Fibroblast of mammary gland (primary cell): Measurements from ENCODE around the gene UNG.
A peak's percentile ranks its signal among the peaks of the same experiment; 100 is the strongest.

ENCODE experiments used
- DNase-seq: peaks from one replicate; pipeline ENCODE4 v3.0.0-alpha.2; 2010; ENCODE audit warnings: low read depth
- H3K4me3 ChIP-seq: 2 replicates; pipeline ENCODE4 v1.5.1; 2011; ENCODE audit warnings: low read depth, mild to moderate bottlenecking, low read length, moderate library complexity; ENCODE audit not compliant: control insufficient read depth
- TF ChIP-seq, protein P1 (sequence below): conservative IDR thresholded peaks from 2 replicates; pipeline ENCODE4 v1.5.1; 2011; ENCODE audit warnings: low read depth, low read length, inconsistent platforms; ENCODE audit not compliant: control insufficient read depth, insufficient read depth

The UNG gene

DNA sequence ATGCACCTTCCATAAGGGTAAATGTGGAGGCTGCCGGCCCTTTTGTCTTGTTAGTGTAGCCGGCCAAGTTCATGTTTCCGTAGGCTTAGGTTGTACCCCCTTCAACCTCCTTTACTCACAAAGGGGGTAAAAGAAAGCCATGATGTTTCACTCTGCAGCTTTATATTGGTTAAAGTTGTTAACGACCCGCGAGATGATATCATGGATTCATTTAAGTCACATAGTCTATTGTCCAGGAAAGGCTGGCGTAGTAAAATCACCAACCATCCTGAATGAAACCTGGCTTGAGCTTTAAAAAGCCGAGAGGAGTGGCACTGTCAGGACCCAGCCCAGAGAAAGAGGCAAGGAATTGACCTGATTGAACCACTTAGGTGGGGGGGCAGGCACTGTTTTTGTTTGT is 1.3 kb downstream of the UNG start:
- no peak for DNase-seq
- TF ChIP-seq, protein P1, sequence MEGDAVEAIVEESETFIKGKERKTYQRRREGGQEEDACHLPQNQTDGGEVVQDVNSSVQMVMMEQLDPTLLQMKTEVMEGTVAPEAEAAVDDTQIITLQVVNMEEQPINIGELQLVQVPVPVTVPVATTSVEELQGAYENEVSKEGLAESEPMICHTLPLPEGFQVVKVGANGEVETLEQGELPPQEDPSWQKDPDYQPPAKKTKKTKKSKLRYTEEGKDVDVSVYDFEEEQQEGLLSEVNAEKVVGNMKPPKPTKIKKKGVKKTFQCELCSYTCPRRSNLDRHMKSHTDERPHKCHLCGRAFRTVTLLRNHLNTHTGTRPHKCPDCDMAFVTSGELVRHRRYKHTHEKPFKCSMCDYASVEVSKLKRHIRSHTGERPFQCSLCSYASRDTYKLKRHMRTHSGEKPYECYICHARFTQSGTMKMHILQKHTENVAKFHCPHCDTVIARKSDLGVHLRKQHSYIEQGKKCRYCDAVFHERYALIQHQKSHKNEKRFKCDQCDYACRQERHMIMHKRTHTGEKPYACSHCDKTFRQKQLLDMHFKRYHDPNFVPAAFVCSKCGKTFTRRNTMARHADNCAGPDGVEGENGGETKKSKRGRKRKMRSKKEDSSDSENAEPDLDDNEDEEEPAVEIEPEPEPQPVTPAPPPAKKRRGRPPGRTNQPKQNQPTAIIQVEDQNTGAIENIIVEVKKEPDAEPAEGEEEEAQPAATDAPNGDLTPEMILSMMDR: no peak
- peak overlapping the region; percentile 78 for H3K4me3 ChIP-seq

GRCh38 chr12:109099431-109100020 is 2.1 kb downstream of the UNG start:
- TF ChIP-seq, protein P1: no peak
- DNase-seq: no peak
- no peak overlapping the region for H3K4me3 ChIP-seq

DNA sequence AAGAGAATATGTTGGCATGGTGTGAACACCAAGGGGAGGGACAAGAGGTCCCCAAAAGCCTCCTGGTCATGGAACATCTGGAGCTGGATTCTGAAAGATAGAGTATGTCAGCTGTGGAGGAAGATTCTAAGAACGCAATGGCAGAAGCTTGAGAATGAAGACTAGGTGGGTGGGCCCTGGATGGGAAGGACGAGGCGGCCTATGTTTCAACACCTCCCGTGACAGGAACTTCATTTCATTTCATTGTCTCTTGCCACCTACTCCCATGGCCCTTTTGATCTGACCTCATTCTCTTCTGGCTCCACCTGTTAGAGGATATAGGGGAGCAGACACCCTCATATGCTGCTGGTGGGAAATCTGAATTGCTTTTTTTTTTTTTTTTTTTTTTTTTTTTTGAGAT is 3.3 kb downstream of the UNG start:
- DNase-seq: no peak
- H3K4me3 ChIP-seq: no peak overlapping the region
- TF ChIP-seq, protein P1: no peak

- TF ChIP-seq, protein P1: no peak
- H3K4me3 ChIP-seq: no peak overlapping the region
- DNase-seq: no peak
These were observed 5.1 kb downstream of the UNG start for GRCh38 chr12:109102491-109102890.

GRCh38 chr12:109105176-109105575 is 7.8 kb downstream of the UNG start:
- H3K4me3 ChIP-seq: no peak overlapping the region
- TF ChIP-seq, protein P1: no peak
- DNase-seq: no peak

GRCh38 chr12:109109746-109110350 is 12.5 kb downstream of the UNG start:
- DNase-seq: no peak
- H3K4me3 ChIP-seq: no peak overlapping the region
- TF ChIP-seq, protein P1: no peak
